LNCAP (cell line): ENCODE results near the gene GLB1L2.

Source experiments
- TF ChIP-seq, protein P1 (sequence below): fragments of 450-650 bp; IDR thresholded peaks from 2 replicates; pipeline ENCODE4 v1.5.1; 2017; ENCODE audit warnings: mild to moderate bottlenecking

Gene GLB1L2

DNA sequence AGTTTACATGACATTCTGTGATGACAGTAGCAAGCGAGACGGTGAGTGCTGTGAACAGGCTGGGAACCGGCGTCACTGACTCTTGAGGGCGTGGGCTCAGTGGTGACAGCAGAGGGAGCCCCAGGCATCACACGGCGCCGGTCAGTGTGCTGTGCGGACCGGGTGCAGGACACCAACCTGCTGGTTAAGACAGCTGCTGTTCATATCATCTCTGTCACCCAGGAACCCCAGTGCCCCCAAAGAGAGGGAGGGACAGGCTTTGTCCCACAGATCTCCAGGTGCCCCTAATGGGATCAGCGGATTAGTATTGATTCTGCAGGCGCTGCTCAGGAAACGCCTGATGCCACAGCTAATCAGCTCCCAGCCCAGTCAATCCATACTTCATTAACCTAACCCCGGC, 61.9 kb downstream of the GLB1L2 start:
- TF ChIP-seq, protein P1, sequence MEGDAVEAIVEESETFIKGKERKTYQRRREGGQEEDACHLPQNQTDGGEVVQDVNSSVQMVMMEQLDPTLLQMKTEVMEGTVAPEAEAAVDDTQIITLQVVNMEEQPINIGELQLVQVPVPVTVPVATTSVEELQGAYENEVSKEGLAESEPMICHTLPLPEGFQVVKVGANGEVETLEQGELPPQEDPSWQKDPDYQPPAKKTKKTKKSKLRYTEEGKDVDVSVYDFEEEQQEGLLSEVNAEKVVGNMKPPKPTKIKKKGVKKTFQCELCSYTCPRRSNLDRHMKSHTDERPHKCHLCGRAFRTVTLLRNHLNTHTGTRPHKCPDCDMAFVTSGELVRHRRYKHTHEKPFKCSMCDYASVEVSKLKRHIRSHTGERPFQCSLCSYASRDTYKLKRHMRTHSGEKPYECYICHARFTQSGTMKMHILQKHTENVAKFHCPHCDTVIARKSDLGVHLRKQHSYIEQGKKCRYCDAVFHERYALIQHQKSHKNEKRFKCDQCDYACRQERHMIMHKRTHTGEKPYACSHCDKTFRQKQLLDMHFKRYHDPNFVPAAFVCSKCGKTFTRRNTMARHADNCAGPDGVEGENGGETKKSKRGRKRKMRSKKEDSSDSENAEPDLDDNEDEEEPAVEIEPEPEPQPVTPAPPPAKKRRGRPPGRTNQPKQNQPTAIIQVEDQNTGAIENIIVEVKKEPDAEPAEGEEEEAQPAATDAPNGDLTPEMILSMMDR = peak; percentile 60

DNA sequence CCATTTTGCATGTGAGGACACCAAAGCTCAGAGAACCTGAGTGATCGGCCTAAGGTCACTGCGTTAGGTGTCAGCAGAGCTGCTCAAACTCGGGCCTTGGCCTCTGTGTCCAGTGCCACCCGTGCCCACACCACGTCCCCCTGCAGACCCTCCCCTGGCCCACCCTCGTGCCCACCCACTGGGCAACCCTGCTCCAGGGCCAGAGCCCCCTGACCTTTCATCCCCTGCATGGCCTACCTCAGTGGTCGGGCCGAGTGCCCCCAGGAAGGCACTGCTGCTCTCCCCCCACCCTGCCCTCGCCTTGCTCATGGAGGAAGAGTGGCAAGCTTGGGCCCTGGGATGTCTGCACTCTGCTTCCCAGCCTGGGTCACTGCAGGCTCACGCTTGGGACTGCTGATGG, 62.5 kb downstream of the GLB1L2 start:
- TF ChIP-seq, protein P1 = no peak

DNA sequence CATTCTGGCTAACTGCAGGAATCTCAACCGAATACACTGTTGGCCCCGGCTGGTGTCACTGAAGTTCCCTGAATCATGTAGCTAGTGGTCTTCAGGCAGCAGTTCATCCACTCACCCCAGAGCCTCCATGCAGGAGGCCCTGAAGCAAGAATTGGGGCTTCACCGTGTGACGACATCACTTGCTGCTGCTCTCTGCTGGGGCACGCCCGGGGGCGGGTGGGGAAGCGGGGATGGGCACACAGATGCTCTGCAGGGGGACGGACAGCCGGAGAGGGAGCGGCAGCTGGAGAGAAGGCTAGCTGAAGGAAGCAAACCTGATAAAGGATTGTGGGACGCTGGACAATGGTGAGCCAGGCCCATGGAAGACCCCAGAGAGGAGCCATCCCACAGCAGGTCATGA, 63.2 kb downstream of the GLB1L2 start:
- TF ChIP-seq, protein P1 = no peak

DNA sequence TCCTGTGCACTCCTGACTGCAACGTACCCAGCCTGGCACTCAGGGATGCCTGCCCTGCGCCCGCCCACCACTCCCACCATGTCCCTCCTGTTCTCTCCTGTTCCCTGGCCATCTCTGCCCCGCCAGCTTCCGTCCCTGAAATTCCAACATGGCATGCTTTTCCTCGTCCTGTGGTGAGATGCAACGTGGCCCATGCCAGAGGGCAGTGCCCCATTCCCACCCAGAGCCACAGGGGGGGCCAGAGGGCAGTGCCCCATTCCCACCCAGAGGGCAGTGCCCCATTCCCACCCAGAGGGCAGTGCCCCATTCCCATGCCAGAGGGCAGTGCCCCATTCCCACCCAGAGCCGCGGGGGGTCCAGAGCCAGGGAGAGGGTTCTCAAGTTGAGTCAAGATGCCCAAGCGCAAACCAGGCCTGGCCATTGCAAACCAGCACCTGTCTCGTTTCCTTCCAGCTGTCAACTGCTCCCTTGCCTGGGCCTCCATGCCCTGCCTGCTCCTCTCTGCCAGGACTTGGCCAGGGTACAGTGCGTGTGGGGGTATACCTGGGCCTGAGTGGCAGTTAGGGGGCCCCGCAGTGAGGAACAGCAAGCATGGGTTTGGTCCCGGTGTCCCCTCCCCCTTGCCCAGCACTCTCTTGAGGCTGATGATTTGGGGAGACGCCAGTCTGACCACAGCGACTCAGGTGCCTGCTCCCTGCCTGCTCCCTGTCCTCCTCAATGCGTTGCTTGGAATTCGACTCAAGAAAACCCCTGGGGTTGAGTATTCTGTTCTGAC, 65.7 kb downstream of the GLB1L2 start:
- TF ChIP-seq, protein P1 = no peak

DNA sequence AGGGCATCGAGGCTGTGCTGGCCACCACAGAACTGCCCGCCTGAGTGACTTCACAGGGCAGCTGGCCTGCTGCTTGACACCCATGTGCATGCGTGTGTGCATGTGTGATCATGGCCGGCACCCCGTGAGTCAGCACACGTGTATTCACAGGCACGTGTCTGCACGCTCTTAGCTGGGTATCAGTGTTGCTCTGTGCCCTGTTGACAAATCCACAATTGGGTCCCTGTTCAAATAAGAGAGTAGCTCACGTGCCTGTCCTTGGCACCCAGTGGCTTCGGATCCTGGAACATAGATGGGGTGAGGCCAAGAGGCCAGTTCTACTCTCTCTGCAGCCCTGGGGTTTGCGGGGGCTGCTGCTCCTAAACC, 66.3 kb downstream of the GLB1L2 start:
- TF ChIP-seq, protein P1 = no peak

DNA sequence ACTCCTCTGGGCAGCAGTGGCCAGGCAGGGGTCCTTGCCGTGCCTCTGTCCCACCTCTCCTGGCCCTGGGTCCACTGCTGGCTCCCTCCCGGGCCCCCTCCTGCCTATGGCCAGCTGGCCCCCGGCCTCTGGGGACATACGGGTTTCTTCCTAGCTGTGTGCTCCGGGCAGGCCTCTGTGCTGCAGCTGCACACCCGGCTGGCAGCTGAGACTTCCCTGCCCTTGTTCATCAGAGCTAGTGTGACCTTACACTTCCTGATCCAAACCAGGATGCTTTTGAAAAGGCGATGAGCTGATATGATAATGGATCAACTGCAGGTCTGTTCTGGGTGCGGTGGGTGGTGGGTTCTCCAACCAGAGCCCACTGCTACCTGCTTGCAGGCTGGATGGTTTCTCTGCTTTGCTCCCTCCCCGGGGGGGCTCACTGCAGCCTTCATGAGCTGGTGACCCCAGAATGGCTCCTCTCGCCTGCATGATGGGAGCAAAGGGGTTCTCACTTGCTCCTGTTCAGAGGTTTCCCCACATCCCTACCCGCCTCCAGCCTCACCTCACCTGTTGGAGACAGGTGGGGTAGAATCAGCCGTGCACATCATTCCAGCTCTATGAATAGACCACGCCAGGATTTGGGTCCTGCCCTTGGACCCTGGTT, 67.0 kb downstream of the GLB1L2 start:
- TF ChIP-seq, protein P1 = no peak

DNA sequence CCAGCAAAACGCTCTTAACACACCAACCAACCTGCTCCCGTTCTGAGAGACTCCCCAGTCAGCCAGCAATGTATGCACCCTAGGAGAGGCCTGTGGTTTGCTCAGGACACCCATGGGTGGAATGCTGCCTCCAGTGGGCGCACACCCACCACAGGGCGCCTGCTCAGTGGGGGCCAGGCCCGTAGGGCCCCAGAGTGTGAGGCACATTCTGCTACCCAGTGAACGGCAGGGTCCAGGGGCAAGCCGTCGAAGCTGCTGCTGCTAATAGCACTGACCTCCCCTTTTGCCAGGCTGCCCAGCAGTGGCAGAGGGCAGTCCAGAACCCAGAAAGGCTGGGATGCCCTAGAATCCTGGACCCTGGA, 67.5 kb downstream of the GLB1L2 start:
- TF ChIP-seq, protein P1 = no peak
